Activated CD8-positive, alpha-beta T cell treated with anti-CD3 and anti-CD28 coated beads for 36 hours (primary cell): Measurements from ENCODE around the gene EGF. TPM values are rescaled to one million over a fixed set of nuclear protein-coding genes. Genes with fewer than 3 reads are reported as not detected.

Experiments
- ATAC-seq: fragments of 200-7000 bp; cut with Tn5 transposase; one replicate; pipeline ENCODE4 v1.10.0; 2021; ENCODE audit warnings: mild to moderate bottlenecking, moderate library complexity
- CTCF ChIA-PET: fragments of 350-600 bp; sonication (Branson Sonifier 250); formaldehyde crosslinking; loops from one replicate; lab custom pipeline; 2021; ENCODE audit warnings: antibody characterized with exemption; lab: Charles Lee
- POLR2A ChIA-PET: fragments of 350-600 bp; sonication (Branson Sonifier 250); formaldehyde crosslinking; loops from one replicate; lab custom pipeline; 2021; ENCODE audit warnings: antibody characterized with exemption; lab: Charles Lee
- DNase-seq: peaks from one replicate; pipeline ENCODE4 v3.0.0-alpha.2; 2020
- H3K27ac Mint-ChIP-seq: one replicate; pipeline ENCODE4 v1.8.0; 2021; ENCODE audit warnings: mild to moderate bottlenecking, mixed read lengths
- H3K27me3 Mint-ChIP-seq: one replicate; pipeline ENCODE4 v1.8.0; 2021; ENCODE audit warnings: mixed read lengths
- H3K36me3 Mint-ChIP-seq: one replicate; pipeline ENCODE4 v1.8.0; 2021; ENCODE audit warnings: low read depth, mixed read lengths
- H3K4me1 Mint-ChIP-seq: one replicate; pipeline ENCODE4 v1.8.0; 2021; ENCODE audit warnings: low read depth, mixed read lengths
- H3K4me3 Mint-ChIP-seq: one replicate; pipeline ENCODE4 v1.8.0; 2021; ENCODE audit warnings: mild to moderate bottlenecking, moderate library complexity, mixed read lengths
- H3K9me3 Mint-ChIP-seq: one replicate; pipeline ENCODE4 v1.8.0; 2021; ENCODE audit warnings: mixed read lengths
- intact Hi-C: fragments of 100-400 bp; cut with micrococcal nuclease; formaldehyde crosslinking; loops from one replicate; pipeline ENCODE4 v1.10.0; 2022
- total RNA-seq, 2 experiments: library from RNA; stranded (reverse); gene quantifications; one replicate each; pipeline ENCODE4 v1.2.3, GENCODE V29; 2021
- TF ChIP-seq, protein P1 (sequence below): fragments of 200-600 bp; IDR thresholded peaks from one replicate; pipeline ENCODE4 v1.8.0; 2022; ENCODE audit warnings: antibody characterized with exemption, mild to moderate bottlenecking

The EGF gene
- total RNA-seq, 2 experiments from 2014 or later = not detected

DNA sequence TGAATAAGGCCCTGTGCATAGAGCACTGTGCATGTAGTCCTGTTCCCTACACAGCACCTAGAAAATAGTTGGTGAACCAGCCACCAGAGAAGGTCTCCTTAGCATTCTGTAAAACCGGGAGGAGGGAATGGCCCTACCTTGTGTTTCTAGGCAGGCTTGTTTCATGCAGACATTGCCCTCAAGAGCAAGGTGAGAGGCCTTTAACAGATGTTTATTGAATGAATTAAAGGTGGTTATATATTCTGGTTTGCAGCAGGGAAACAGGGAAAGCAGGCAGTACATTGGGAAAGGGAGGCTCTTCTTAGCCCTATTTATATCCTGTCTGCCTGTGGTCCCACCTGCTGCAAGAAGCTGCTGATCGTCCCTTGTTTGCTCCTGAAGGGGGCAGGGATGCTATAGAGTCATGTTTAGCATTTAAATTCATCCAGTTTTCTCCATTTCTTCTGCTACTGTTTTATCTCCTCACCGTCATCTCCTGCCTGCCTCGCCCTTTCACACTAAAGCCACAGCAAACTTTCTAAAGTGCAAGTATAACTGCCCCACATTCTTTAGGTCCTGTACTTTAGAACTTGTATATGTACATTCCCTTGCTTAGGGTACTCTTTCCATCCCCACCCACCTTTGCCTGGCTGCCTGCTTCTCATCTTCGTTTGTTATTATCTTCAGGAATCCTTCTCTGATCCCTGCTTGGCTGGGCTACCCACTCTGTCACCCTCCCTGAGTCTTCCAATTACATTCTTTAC, 60.3 kb downstream of the EGF start:
- POLR2A ChIA-PET = no interaction called here
- Mint-ChIP-seq H3K27me3 (peaks cover 3% of the 10 kb centered on the region), H3K27ac (no peak overlapping the region), H3K36me3 (no peaks in the 10 kb centered on the region), H3K4me1 (peaks cover 9% of the 10 kb centered on the region), H3K4me3 (no peak overlapping the region), H3K9me3 (no peaks in the 10 kb centered on the region)
- intact Hi-C loops = no loop called here
- no peak for ATAC-seq
- CTCF ChIA-PET = no interaction called here
- no peak for DNase-seq
- TF ChIP-seq, protein P1, sequence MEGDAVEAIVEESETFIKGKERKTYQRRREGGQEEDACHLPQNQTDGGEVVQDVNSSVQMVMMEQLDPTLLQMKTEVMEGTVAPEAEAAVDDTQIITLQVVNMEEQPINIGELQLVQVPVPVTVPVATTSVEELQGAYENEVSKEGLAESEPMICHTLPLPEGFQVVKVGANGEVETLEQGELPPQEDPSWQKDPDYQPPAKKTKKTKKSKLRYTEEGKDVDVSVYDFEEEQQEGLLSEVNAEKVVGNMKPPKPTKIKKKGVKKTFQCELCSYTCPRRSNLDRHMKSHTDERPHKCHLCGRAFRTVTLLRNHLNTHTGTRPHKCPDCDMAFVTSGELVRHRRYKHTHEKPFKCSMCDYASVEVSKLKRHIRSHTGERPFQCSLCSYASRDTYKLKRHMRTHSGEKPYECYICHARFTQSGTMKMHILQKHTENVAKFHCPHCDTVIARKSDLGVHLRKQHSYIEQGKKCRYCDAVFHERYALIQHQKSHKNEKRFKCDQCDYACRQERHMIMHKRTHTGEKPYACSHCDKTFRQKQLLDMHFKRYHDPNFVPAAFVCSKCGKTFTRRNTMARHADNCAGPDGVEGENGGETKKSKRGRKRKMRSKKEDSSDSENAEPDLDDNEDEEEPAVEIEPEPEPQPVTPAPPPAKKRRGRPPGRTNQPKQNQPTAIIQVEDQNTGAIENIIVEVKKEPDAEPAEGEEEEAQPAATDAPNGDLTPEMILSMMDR = no peak

- H3K27ac Mint-ChIP-seq = no peak overlapping the region
- no peak overlapping the region for H3K4me3 Mint-ChIP-seq
- TF ChIP-seq, protein P1 = no peak
- intact Hi-C loops = no loop called here
- ChIA-PET CTCF (no interaction called here), POLR2A (no interaction called here)
- ATAC-seq = no peak
- peaks cover 9% of the 10 kb centered on the region for H3K4me1 Mint-ChIP-seq
- H3K27me3 Mint-ChIP-seq = peaks cover 5% of the 10 kb centered on the region
- no peaks in the 10 kb centered on the region for H3K9me3 Mint-ChIP-seq
- no peaks in the 10 kb centered on the region for H3K36me3 Mint-ChIP-seq
- no peak for DNase-seq
These were observed 60.8 kb downstream of the EGF start for GRCh38 chr4:109973529-109973905.

- no peak overlapping the region for H3K27ac Mint-ChIP-seq
- no peaks in the 10 kb centered on the region for H3K4me1 Mint-ChIP-seq
- H3K27me3 Mint-ChIP-seq = peaks cover 7% of the 10 kb centered on the region
- DNase-seq = no peak
- CTCF ChIA-PET = interaction anchor here (0.9 kb wide), 1 partner anchor 555 kb away, joined by 3 read pairs; no protein-coding TSS in a partner anchor
- no peaks in the 10 kb centered on the region for H3K9me3 Mint-ChIP-seq
- intact Hi-C loops = loop anchor here (2.0 to 5.0 kb wide), 2 partner anchors 99 to 553 kb away; no protein-coding TSS in a partner anchor
- TF ChIP-seq, protein P1 = no peak
- POLR2A ChIA-PET = interaction anchor here (0.7 kb wide), 1 partner anchor 331 kb away, joined by 3 read pairs; no protein-coding TSS in a partner anchor
- ATAC-seq = no peak
- no peak overlapping the region for H3K4me3 Mint-ChIP-seq
- H3K36me3 Mint-ChIP-seq = no peaks in the 10 kb centered on the region
These were observed 63.5 kb downstream of the EGF start for GRCh38 chr4:109976189-109976588.

- H3K36me3 Mint-ChIP-seq = no peaks in the 10 kb centered on the region
- no peak overlapping the region for H3K4me3 Mint-ChIP-seq
- no peaks in the 10 kb centered on the region for H3K4me1 Mint-ChIP-seq
- ChIA-PET CTCF (interaction anchor here (0.7 to 1.8 kb wide), 19 partner anchors 13 to 566 kb away, joined by 3 to 11 read pairs (median 3); no protein-coding TSS in a partner anchor), POLR2A (no interaction called here)
- H3K9me3 Mint-ChIP-seq = no peaks in the 10 kb centered on the region
- H3K27ac Mint-ChIP-seq = no peak overlapping the region
- DNase-seq (no peak), ATAC-seq (no peak)
- intact Hi-C loops = loop anchor here (2.0 to 5.0 kb wide), 2 partner anchors 101 to 555 kb away; no protein-coding TSS in a partner anchor
- H3K27me3 Mint-ChIP-seq = peaks cover 7% of the 10 kb centered on the region
- TF ChIP-seq, protein P1 = peak; percentile 51
These were observed 65.3 kb downstream of the EGF start for GRCh38 chr4:109977854-109978501.
